ENCODE measurements around the gene UBXN1. TPM values are rescaled to one million over a fixed set of nuclear protein-coding genes. Genes with fewer than 3 reads are reported as not detected.

The UBXN1 gene
- total RNA-seq, 4 donors from 2014 or later, result 140 to 205 (median 162) TPM

DNA sequence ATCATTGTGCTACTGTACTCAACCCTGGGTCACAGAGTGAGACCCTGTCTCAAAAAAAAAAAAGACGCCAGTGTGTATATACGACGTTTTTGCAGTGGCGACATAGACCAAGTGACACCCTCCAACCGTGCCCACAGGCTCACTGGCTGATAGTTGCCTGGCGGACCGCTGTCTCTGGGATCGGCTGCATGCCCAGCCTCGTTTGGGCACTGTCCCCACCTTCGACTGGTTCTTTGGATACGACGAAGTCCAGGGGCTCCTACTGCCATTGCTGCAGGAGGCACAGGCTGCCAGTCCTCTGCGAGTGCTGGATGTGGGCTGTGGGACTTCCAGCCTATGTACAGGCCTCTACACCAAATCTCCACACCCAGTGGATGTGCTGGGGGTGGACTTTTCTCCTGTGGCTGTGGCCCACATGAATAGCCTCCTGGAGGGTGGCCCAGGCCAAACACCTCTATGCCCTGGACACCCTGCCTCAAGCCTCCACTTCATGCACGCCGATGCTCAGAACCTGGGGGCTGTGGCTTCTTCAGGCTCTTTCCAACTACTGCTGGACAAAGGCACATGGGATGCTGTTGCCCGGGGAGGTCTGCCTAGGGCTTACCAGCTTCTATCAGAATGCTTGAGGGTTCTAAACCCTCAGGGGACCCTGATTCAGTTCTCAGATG, 12.5 kb downstream of the UBXN1 start:
- Histone ChIP-seq H3K4me3 (peak overlapping the region; percentile 60 to 94 (median 75)), H3K27ac (peak overlapping the region in 3 of 4 donors; percentile 91 to 93 (median 93)), H3K4me1 (peaks cover 0 to 56% (median 32%) of the 10 kb centered on the region in 4 donors), H3K36me3 (peaks cover 0 to 36% (median 0%) of the 10 kb centered on the region in 3 donors), H3K9me3 (no peaks in the 10 kb centered on the region), H3K27me3 (no peaks in the 10 kb centered on the region)
- TF ChIP-seq POLR2A (IDR thresholded peaks at IDR 0.05) (no peak), EP300 (IDR thresholded peaks at IDR 0.05) (no peak)
- TF ChIP-seq, protein P1, sequence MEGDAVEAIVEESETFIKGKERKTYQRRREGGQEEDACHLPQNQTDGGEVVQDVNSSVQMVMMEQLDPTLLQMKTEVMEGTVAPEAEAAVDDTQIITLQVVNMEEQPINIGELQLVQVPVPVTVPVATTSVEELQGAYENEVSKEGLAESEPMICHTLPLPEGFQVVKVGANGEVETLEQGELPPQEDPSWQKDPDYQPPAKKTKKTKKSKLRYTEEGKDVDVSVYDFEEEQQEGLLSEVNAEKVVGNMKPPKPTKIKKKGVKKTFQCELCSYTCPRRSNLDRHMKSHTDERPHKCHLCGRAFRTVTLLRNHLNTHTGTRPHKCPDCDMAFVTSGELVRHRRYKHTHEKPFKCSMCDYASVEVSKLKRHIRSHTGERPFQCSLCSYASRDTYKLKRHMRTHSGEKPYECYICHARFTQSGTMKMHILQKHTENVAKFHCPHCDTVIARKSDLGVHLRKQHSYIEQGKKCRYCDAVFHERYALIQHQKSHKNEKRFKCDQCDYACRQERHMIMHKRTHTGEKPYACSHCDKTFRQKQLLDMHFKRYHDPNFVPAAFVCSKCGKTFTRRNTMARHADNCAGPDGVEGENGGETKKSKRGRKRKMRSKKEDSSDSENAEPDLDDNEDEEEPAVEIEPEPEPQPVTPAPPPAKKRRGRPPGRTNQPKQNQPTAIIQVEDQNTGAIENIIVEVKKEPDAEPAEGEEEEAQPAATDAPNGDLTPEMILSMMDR (IDR thresholded peaks at IDR 0.05), result no peak
- WGBS, 2 donors, result 56 to 64% methylated on average over 16 of the region's 16 CpGs
- no peak for DNase-seq (ENCODE audit: low spot score in 2 of 2)

- no peak for TF ChIP-seq EP300 (IDR thresholded peaks at IDR 0.05)
- no peak for TF ChIP-seq POLR2A (IDR thresholded peaks at IDR 0.05)
- TF ChIP-seq, protein P1 (IDR thresholded peaks at IDR 0.05), result no peak
- peaks cover 0 to 36% (median 0%) of the 10 kb centered on the region in 3 donors for H3K36me3 ChIP-seq
- peaks cover 0 to 52% (median 30%) of the 10 kb centered on the region in 4 donors for H3K4me1 ChIP-seq
- peak overlapping the region; percentile 60 to 94 (median 75) for H3K4me3 ChIP-seq
- WGBS, 2 donors, result 5 to 6% methylated on average over 36 to 38 of the region's 39 CpGs
- peak in 1 of 2 donors; percentile 33 for DNase-seq (ENCODE audit: low spot score in 2 of 2)
- no peaks in the 10 kb centered on the region for H3K27me3 ChIP-seq
- H3K27ac ChIP-seq, result peak overlapping the region; percentile 53 to 93 (median 92)
- no peaks in the 10 kb centered on the region for H3K9me3 ChIP-seq
These were observed 13.1 kb downstream of the UBXN1 start for GRCh38 chr11:62665599-62666258.

GRCh38 chr11:62665075-62665598, 13.7 kb downstream of the UBXN1 start, which contains the start of the genes C11orf98 and CSKMT:
C11orf98 (minus strand) TSS chr11:62665210; CDS start chr11:62665169, 41 bp downstream.
CSKMT (plus strand) TSS chr11:62665312; CDS start chr11:62665880, 568 bp downstream.
- H3K4me1 ChIP-seq, result peaks cover 0 to 47% (median 24%) of the 10 kb centered on the region in 4 donors
- 0 to 1% methylated on average over 28 to 38 of the region's 47 CpGs for WGBS, 2 donors

DNA sequence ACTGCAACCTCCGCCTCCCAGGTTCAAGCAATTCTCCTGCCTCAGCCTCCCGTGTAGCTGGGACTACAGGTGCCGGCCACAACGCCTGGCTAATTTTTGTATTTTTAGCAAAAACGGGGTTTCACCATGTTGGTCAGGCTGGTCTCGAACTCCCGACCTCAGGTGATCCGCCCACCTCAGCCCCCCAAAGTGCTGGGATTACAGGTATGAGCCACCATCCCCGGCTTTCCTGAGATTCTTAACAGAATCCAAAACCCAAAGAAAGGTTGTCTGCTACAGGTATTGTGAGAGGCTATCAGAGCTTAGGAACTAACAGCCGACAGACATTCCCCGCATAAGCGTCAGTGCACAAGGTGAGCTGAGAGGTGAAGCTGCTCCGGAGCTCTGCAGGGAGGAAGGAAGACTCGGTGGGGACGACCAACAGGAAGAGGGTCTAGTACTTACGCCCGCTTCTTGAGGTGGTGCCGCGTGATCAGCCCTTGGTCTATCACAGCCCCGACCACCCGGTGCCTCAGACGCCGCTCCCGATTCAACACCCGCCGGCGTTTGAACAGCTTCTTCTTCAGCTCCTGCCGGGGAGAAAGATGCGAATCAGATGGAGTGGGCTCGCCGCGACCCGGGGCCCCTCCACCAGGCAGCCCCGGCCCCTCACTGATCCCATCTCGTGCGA, 14.3 kb downstream of the UBXN1 start:
- peak overlapping the region; percentile 53 to 93 (median 92) for H3K27ac ChIP-seq
- peak overlapping the region; percentile 60 to 94 (median 75) for H3K4me3 ChIP-seq
- TF ChIP-seq POLR2A (IDR thresholded peaks at IDR 0.05) (no peak), EP300 (IDR thresholded peaks at IDR 0.05) (no peak)
- TF ChIP-seq, protein P1 (IDR thresholded peaks at IDR 0.05), result no peak
- peaks cover 0 to 41% (median 24%) of the 10 kb centered on the region in 4 donors for H3K4me1 ChIP-seq
- peaks cover 0 to 36% (median 0%) of the 10 kb centered on the region in 3 donors for H3K36me3 ChIP-seq
- WGBS, 2 donors, result 2 to 4% methylated on average over 23 to 25 of the region's 36 CpGs
- no peak for DNase-seq (ENCODE audit: low spot score in 2 of 2)
- H3K27me3 ChIP-seq, result no peaks in the 10 kb centered on the region
- no peaks in the 10 kb centered on the region for H3K9me3 ChIP-seq

More at GRCh38 chr11:62665075-62665598, 13.7 kb downstream of the UBXN1 start, which contains the start of the genes C11orf98 and CSKMT:
- Histone ChIP-seq H3K9me3 (no peaks in the 10 kb centered on the region), H3K4me3 (peak within 1 kb of the TSS; percentile 60 to 94 (median 75)), H3K27me3 (no peaks in the 10 kb centered on the region), H3K27ac (peak within 1 kb of the TSS; percentile 53 to 93 (median 92)), H3K36me3 (peaks cover 0 to 36% (median 0%) of the 10 kb centered on the region in 3 donors)
- DNase-seq (ENCODE audit: low spot score in 2 of 2), result peak; percentile 91 to 94
- peak; percentile 97 to 98 for TF ChIP-seq POLR2A (IDR thresholded peaks at IDR 0.05)
- TF ChIP-seq, protein P1 (IDR thresholded peaks at IDR 0.05), result peak in 1 of 5 experiments; percentile 29
- TF ChIP-seq EP300 (IDR thresholded peaks at IDR 0.05), result peak in 1 of 2 donors; percentile 100

Data from tibial nerve (tissue), 4 donors.